WTC11 (cell line): ENCODE data around the gene KIRREL3. TPM values are rescaled to one million over a fixed set of nuclear protein-coding genes. Genes with fewer than 3 reads are reported as not detected.
A peak's percentile ranks its signal among the peaks of the same experiment; 100 is the strongest.

ENCODE experiments used
- ATAC-seq: fragments of 200-7000 bp; cut with Tn5 transposase; 2 replicates; pipeline ENCODE4 v1.10.0; 2021; ENCODE audit warnings: mild to moderate bottlenecking, moderate library complexity
- CTCF ChIA-PET: fragments of 300-600 bp; sonication (Branson Sonifier 250); formaldehyde crosslinking; loops from one replicate; lab custom pipeline; 2021; ENCODE audit warnings: antibody characterized with exemption; lab: Charles Lee
- POLR2A ChIA-PET: fragments of 350-600 bp; sonication (Branson Sonifier 250); formaldehyde crosslinking; loops from one replicate; lab custom pipeline; 2021; ENCODE audit warnings: antibody characterized with exemption; lab: Charles Lee
- DNase-seq: peaks from one replicate; pipeline ENCODE4 v3.0.0; 2021; ENCODE audit warnings: low spot score
- H3K27ac Mint-ChIP-seq: 2 replicates; pipeline ENCODE4 v1.8.0; 2021; ENCODE audit warnings: mixed read lengths
- H3K27me3 Mint-ChIP-seq: 2 replicates; pipeline ENCODE4 v1.8.0; 2021; ENCODE audit warnings: low read depth, mild to moderate bottlenecking, moderate library complexity, mixed read lengths
- H3K36me3 Mint-ChIP-seq: 2 replicates; pipeline ENCODE4 v1.8.0; 2021; ENCODE audit warnings: mixed read lengths
- H3K4me1 Mint-ChIP-seq: 2 replicates; pipeline ENCODE4 v1.8.0; 2022; ENCODE audit warnings: mixed read lengths
- H3K4me3 Mint-ChIP-seq: 2 replicates; pipeline ENCODE4 v1.8.0; 2021; ENCODE audit warnings: mild to moderate bottlenecking, moderate library complexity, mixed read lengths
- H3K9me3 Mint-ChIP-seq: 2 replicates; pipeline ENCODE4 v1.8.0; 2021; ENCODE audit warnings: mixed read lengths
- CREB1 ChIP-seq: sonication (generic); formaldehyde crosslinking; IDR thresholded peaks from 2 replicates; pipeline ENCODE4 v1.8.0; 2023; ENCODE audit warnings: mild to moderate bottlenecking, missing genetic modification reagents
- EMX1 ChIP-seq: fragments of 250-450 bp; sonication (Bioruptor Pico); IDR thresholded peaks from 2 replicates; pipeline ENCODE4 v1.8.0; 2021; ENCODE audit warnings: mild to moderate bottlenecking
- ETV6 ChIP-seq: sonication (generic); formaldehyde crosslinking; IDR thresholded peaks from 2 replicates; pipeline ENCODE4 v1.8.1; 2022; ENCODE audit warnings: mild to moderate bottlenecking, missing genetic modification reagents
- FOXP1 ChIP-seq: sonication (generic); formaldehyde crosslinking; IDR thresholded peaks from 2 replicates; pipeline ENCODE4 v1.8.0; 2022; ENCODE audit warnings: missing genetic modification reagents, mild to moderate bottlenecking, moderate library complexity, borderline replicate concordance
- GTF2I ChIP-seq: fragments of 250-450 bp; sonication (Bioruptor Pico); conservative IDR thresholded peaks from 2 replicates; pipeline ENCODE4 v1.4.0; 2021; ENCODE audit warnings: mild to moderate bottlenecking
- HMGA2 ChIP-seq: fragments of 250-450 bp; sonication (Bioruptor Pico); IDR thresholded peaks from 2 replicates; pipeline ENCODE4 v1.4.0; 2021; ENCODE audit warnings: mild to moderate bottlenecking, moderate library complexity
- IRF2 ChIP-seq: sonication (generic); formaldehyde crosslinking; IDR thresholded peaks from 2 replicates; pipeline ENCODE4 v1.8.0; 2022; ENCODE audit warnings: low read depth, missing genetic modification reagents, borderline replicate concordance
- KAT7 ChIP-seq: sonication (generic); formaldehyde crosslinking; IDR thresholded peaks from 2 replicates; pipeline ENCODE4 v1.8.1; 2023; ENCODE audit warnings: missing genetic modification reagents, mild to moderate bottlenecking, borderline replicate concordance
- NFATC4 ChIP-seq: fragments of 250-450 bp; sonication (Bioruptor Pico); IDR thresholded peaks from 2 replicates; pipeline ENCODE4 v1.9.0; 2021; ENCODE audit warnings: mild to moderate bottlenecking
- NR2C2 ChIP-seq: sonication (generic); formaldehyde crosslinking; IDR thresholded peaks from 2 replicates; pipeline ENCODE4 v1.8.0; 2022; ENCODE audit warnings: mild to moderate bottlenecking, missing genetic modification reagents
- OVOL2 ChIP-seq: fragments of 250-450 bp; sonication (Bioruptor Pico); IDR thresholded peaks from 2 replicates; pipeline ENCODE4 v1.9.0; 2021; ENCODE audit warnings: mild to moderate bottlenecking, borderline replicate concordance
- TEAD1 ChIP-seq: sonication (generic); formaldehyde crosslinking; IDR thresholded peaks from 2 replicates; pipeline ENCODE4 v1.8.0; 2022; ENCODE audit warnings: mild to moderate bottlenecking, missing genetic modification reagents
- ZNF138 ChIP-seq: sonication (generic); formaldehyde crosslinking; conservative IDR thresholded peaks from 2 replicates; pipeline ENCODE4 v1.8.1; 2022; ENCODE audit warnings: mild to moderate bottlenecking, moderate library complexity, missing genetic modification reagents
- ZNF317 ChIP-seq: sonication (generic); formaldehyde crosslinking; IDR thresholded peaks from 2 replicates; pipeline ENCODE4 v1.8.1; 2023; ENCODE audit warnings: low read depth, mild to moderate bottlenecking, moderate library complexity, missing genetic modification reagents, borderline replicate concordance
- ZNF423 ChIP-seq: fragments of 250-450 bp; sonication (Bioruptor Pico); IDR thresholded peaks from 2 replicates; pipeline ENCODE4 v2.1.2; 2022; ENCODE audit warnings: mild to moderate bottlenecking, moderate library complexity
- total RNA-seq: library from RNA; stranded (reverse); gene quantifications from 3 replicates; pipeline ENCODE4 v1.2.3, GENCODE V29; 2021
- TF ChIP-seq, protein P1 (sequence below): sonication (generic); formaldehyde crosslinking; conservative IDR thresholded peaks from 2 replicates; pipeline ENCODE4 v1.8.1; 2022; ENCODE audit warnings: mild to moderate bottlenecking, missing genetic modification reagents
- TF ChIP-seq, protein P2 (sequence below): fragments of 250-450 bp; sonication (Bioruptor Pico); IDR thresholded peaks from 2 replicates; pipeline ENCODE4 v1.9.0; 2021; ENCODE audit warnings: mild to moderate bottlenecking
- TF ChIP-seq, protein P3 (sequence below): sonication (generic); formaldehyde crosslinking; IDR thresholded peaks from 2 replicates; pipeline ENCODE4 v1.8.0; 2022; ENCODE audit warnings: mild to moderate bottlenecking, missing genetic modification reagents
- TF ChIP-seq, protein P4 (sequence below): sonication (generic); formaldehyde crosslinking; IDR thresholded peaks from 2 replicates; pipeline ENCODE4 v1.8.0; 2023; ENCODE audit warnings: missing genetic modification reagents, mild to moderate bottlenecking, borderline replicate concordance
- TF ChIP-seq, protein P5 (sequence below): sonication (generic); formaldehyde crosslinking; IDR thresholded peaks from 2 replicates; pipeline ENCODE4 v1.8.1; 2023; ENCODE audit warnings: mild to moderate bottlenecking, missing genetic modification reagents
- TF ChIP-seq, protein P6 (sequence below): fragments of 200-600 bp; IDR thresholded peaks from 2 replicates; pipeline ENCODE4 v1.8.0; 2022; ENCODE audit warnings: antibody characterized with exemption

Gene KIRREL3
- total RNA-seq, 1 experiment from 2014 or later = 0.59 TPM

DNA sequence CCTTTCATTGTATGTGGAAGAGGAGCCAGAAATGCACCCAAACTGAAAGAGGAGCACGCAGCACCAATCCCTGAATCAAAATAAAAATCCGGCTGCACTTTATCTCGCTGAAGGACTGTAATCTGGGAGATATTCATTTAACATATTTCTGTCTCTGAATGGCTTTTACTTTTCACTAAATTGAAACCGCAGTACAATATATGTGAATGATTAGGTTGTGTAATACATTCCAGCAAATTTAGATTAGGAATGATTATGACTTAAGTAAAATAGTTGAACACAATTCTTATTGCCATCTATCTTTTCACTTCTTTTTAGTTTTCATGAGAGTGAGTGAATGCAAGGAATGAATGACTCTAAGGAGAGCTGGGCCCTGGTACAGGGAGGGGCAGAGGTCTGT lies 413.0 kb downstream of the KIRREL3 start (continued):
- TF ChIP-seq KAT7 (no peak), EMX1 (no peak), ETV6 (CRISPR knock-in tag) (no peak), IRF2 (no peak), FOXP1 (CRISPR knock-in tag) (no peak)

DNA sequence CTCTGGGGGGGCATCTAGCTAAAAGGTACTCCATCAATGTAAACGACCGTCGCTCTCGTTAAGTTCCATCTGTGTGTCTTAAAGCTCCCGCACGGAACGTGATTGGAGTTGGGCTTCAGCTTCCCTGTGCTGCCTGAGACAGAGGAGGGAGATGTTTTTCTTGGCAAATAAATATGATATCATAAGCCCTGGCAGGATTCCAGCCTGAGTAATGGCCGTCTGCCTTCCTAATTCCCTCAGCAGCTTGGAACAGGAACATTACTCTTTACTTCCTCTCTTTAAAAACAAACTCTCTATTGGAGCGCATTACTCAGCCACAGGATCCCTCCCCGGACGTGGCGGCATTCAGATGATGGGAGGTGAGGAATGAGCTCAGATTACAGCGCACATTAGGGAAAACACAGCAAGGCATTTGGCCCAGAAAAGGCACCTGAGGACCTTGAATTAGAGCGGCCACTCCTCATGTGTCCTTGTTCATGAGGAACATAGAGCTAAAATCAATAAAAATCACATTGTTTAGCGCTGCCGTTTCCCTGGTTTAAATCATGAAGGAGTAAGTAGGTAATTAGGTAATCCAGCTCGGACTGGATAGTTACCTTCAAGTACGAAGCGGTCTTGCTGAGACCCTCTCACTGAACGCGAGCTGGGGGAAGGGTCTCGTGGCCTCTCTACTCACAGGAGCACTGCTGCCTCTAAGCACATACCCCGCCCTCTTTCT lies 414.6 kb downstream of the KIRREL3 start:
- CTCF ChIA-PET = interaction anchor here (0.5 to 5.2 kb wide), 18 partner anchors 9 to 404 kb away, joined by 3 to 47 read pairs (median 4); no protein-coding TSS in a partner anchor
- DNase-seq (peak; percentile 53), ATAC-seq (peak; percentile 82)
- H3K4me1 Mint-ChIP-seq = peaks cover 13% of the 10 kb centered on the region
- H3K27ac Mint-ChIP-seq = no peak overlapping the region
- TF ChIP-seq, protein P1, sequence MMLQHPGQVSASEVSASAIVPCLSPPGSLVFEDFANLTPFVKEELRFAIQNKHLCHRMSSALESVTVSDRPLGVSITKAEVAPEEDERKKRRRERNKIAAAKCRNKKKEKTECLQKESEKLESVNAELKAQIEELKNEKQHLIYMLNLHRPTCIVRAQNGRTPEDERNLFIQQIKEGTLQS = no peak
- TF ChIP-seq, protein P2, sequence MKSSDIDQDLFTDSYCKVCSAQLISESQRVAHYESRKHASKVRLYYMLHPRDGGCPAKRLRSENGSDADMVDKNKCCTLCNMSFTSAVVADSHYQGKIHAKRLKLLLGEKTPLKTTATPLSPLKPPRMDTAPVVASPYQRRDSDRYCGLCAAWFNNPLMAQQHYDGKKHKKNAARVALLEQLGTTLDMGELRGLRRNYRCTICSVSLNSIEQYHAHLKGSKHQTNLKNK (CRISPR knock-in tag) = no peak
- no peak for TF ChIP-seq ETV6 (CRISPR knock-in tag)
- TF ChIP-seq, protein P3, sequence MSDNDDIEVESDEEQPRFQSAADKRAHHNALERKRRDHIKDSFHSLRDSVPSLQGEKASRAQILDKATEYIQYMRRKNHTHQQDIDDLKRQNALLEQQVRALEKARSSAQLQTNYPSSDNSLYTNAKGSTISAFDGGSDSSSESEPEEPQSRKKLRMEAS = peak; percentile 38
- no peak for TF ChIP-seq ZNF423
- peak; percentile 29; the same call in 1 of the 2 replicates for TF ChIP-seq TEAD1 (CRISPR knock-in tag)
- H3K36me3 Mint-ChIP-seq = no peaks in the 10 kb centered on the region
- no peak overlapping the region for H3K4me3 Mint-ChIP-seq
- POLR2A ChIA-PET = interaction anchor here (0.6 to 1.1 kb wide), 4 partner anchors 8 to 287 kb away, joined by 3 to 6 read pairs (median 3); no protein-coding TSS in a partner anchor
- no peaks in the 10 kb centered on the region; the same call in 1 of the 2 replicates for H3K27me3 Mint-ChIP-seq
- H3K9me3 Mint-ChIP-seq = no peaks in the 10 kb centered on the region

DNA sequence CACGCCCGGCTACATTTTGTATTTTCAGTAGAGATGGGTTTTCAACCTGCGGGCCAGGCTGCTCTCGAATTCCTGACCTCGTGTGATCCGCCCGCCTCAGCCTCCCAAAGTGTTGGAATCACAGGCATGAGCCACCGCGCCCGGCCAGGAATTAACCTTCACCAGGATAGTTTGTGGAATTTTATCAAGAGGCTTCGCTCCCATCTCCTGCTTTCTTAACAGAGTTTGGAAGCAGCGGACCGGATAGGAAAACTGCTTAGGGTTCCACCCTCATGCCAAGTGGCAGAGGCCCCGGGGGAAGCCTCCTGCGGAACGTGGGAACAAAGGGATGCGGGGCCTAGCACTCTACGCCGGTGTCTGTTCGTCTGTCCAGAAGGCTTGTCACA lies 415.2 kb downstream of the KIRREL3 start:
- Mint-ChIP-seq H3K9me3 (no peaks in the 10 kb centered on the region), H3K27ac (no peak overlapping the region), H3K27me3 (no peaks in the 10 kb centered on the region; the same call in 1 of the 2 replicates), H3K36me3 (no peaks in the 10 kb centered on the region), H3K4me1 (peaks cover 17% of the 10 kb centered on the region), H3K4me3 (no peak overlapping the region)
- CTCF ChIA-PET = interaction anchor here (1.0 to 5.2 kb wide), 12 partner anchors 10 to 405 kb away, joined by 3 to 47 read pairs (median 6); no protein-coding TSS in a partner anchor
- ATAC-seq (no peak), DNase-seq (no peak)
- POLR2A ChIA-PET = interaction anchor here (1.0 to 1.1 kb wide), 2 partner anchors 7 to 13 kb away, joined by 3 to 6 read pairs; no protein-coding TSS in a partner anchor
- no peak for TF ChIP-seq NR2C2 (CRISPR knock-in tag)
- no peak for TF ChIP-seq ZNF138 (CRISPR knock-in tag)
- TF ChIP-seq, protein P4, sequence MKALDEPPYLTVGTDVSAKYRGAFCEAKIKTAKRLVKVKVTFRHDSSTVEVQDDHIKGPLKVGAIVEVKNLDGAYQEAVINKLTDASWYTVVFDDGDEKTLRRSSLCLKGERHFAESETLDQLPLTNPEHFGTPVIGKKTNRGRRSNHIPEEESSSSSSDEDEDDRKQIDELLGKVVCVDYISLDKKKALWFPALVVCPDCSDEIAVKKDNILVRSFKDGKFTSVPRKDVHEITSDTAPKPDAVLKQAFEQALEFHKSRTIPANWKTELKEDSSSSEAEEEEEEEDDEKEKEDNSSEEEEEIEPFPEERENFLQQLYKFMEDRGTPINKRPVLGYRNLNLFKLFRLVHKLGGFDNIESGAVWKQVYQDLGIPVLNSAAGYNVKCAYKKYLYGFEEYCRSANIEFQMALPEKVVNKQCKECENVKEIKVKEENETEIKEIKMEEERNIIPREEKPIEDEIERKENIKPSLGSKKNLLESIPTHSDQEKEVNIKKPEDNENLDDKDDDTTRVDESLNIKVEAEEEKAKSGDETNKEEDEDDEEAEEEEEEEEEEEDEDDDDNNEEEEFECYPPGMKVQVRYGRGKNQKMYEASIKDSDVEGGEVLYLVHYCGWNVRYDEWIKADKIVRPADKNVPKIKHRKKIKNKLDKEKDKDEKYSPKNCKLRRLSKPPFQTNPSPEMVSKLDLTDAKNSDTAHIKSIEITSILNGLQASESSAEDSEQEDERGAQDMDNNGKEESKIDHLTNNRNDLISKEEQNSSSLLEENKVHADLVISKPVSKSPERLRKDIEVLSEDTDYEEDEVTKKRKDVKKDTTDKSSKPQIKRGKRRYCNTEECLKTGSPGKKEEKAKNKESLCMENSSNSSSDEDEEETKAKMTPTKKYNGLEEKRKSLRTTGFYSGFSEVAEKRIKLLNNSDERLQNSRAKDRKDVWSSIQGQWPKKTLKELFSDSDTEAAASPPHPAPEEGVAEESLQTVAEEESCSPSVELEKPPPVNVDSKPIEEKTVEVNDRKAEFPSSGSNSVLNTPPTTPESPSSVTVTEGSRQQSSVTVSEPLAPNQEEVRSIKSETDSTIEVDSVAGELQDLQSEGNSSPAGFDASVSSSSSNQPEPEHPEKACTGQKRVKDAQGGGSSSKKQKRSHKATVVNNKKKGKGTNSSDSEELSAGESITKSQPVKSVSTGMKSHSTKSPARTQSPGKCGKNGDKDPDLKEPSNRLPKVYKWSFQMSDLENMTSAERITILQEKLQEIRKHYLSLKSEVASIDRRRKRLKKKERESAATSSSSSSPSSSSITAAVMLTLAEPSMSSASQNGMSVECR (CRISPR knock-in tag) = no peak
- TF ChIP-seq, protein P3 = no peak
- no peak for TF ChIP-seq ZNF317 (CRISPR knock-in tag)
- TF ChIP-seq, protein P5, sequence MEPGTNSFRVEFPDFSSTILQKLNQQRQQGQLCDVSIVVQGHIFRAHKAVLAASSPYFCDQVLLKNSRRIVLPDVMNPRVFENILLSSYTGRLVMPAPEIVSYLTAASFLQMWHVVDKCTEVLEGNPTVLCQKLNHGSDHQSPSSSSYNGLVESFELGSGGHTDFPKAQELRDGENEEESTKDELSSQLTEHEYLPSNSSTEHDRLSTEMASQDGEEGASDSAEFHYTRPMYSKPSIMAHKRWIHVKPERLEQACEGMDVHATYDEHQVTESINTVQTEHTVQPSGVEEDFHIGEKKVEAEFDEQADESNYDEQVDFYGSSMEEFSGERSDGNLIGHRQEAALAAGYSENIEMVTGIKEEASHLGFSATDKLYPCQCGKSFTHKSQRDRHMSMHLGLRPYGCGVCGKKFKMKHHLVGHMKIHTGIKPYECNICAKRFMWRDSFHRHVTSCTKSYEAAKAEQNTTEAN (CRISPR knock-in tag) = no peak
- TF ChIP-seq, protein P6, sequence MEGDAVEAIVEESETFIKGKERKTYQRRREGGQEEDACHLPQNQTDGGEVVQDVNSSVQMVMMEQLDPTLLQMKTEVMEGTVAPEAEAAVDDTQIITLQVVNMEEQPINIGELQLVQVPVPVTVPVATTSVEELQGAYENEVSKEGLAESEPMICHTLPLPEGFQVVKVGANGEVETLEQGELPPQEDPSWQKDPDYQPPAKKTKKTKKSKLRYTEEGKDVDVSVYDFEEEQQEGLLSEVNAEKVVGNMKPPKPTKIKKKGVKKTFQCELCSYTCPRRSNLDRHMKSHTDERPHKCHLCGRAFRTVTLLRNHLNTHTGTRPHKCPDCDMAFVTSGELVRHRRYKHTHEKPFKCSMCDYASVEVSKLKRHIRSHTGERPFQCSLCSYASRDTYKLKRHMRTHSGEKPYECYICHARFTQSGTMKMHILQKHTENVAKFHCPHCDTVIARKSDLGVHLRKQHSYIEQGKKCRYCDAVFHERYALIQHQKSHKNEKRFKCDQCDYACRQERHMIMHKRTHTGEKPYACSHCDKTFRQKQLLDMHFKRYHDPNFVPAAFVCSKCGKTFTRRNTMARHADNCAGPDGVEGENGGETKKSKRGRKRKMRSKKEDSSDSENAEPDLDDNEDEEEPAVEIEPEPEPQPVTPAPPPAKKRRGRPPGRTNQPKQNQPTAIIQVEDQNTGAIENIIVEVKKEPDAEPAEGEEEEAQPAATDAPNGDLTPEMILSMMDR = no peak
- TF ChIP-seq FOXP1 (CRISPR knock-in tag) = no peak
- TF ChIP-seq TEAD1 (CRISPR knock-in tag) = no peak
- TF ChIP-seq GTF2I = no peak
- no peak for TF ChIP-seq OVOL2 (CRISPR knock-in tag)
- TF ChIP-seq EMX1 = no peak
- TF ChIP-seq ETV6 (CRISPR knock-in tag) = no peak
- TF ChIP-seq HMGA2 = no peak
- no peak for TF ChIP-seq NFATC4 (CRISPR knock-in tag)
- no peak for TF ChIP-seq CREB1
